Tibial nerve (tissue), 3 donors: ENCODE results near the gene ZNF385B.

Source experiments
- CTCF ChIP-seq, 5 experiments: fragments of 200-600 bp in 3 of 5; fragments of 450-650 bp in 2 of 5; sonication (generic) in 3 of 5; IDR thresholded peaks; one replicate each; pipeline ENCODE4 v1.5.1; 2016 to 2019; ENCODE audit warnings: antibody characterized with exemption in 5 of 5, mild to moderate bottlenecking in 3 of 5, moderate library complexity in 2 of 5
- POLR2A ChIP-seq, 2 donors: fragments of 450-650 bp; IDR thresholded peaks; one replicate each; pipeline ENCODE4 v1.6.1; 2017; ENCODE audit warnings: antibody characterized with exemption in 2 of 2, mild to moderate bottlenecking in 2 of 2, moderate library complexity in 2 of 2

GRCh38 chr2:179580378-179581146 lies 280.9 kb downstream of the ZNF385B start:
- TF ChIP-seq CTCF (IDR thresholded peaks at IDR 0.05) (no peak), POLR2A (IDR thresholded peaks at IDR 0.05) (no peak)
